HG03108 (cell line): ENCODE measurements around the gene PLRG1.

Experiments
- ATAC-seq: cut with Tn5 transposase; IDR thresholded peaks from one replicate; pipeline ENCODE4 v1.9.1; 2021; ENCODE audit warnings: moderate library complexity; ENCODE audit not compliant: unreplicated experiment

PLRG1 gene

GRCh38 chr4:154574311-154574710 lies 24.1 kb upstream of the PLRG1 start:
- ATAC-seq, result no peak

GRCh38 chr4:154573190-154573870 lies 23.1 kb upstream of the PLRG1 start:
- ATAC-seq, result no peak

GRCh38 chr4:154569584-154569983 lies 19.4 kb upstream of the PLRG1 start:
- no peak for ATAC-seq

DNA sequence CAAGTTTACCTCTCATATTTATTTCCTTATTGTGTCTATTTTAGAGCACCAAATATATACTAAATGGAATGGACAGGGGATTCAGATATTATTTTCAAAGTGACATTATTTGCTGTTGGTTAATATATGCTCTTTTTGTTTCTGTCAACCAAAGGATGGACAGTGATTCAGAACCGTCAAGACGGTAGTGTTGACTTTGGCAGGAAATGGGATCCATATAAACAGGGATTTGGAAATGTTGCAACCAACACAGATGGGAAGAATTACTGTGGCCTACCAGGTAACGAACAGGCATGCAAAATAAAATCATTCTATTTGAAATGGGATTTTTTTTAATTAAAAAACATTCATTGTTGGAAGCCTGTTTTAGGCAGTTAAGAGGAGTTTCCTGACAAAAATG lies 18.8 kb upstream of the PLRG1 start:
- no peak for ATAC-seq

DNA sequence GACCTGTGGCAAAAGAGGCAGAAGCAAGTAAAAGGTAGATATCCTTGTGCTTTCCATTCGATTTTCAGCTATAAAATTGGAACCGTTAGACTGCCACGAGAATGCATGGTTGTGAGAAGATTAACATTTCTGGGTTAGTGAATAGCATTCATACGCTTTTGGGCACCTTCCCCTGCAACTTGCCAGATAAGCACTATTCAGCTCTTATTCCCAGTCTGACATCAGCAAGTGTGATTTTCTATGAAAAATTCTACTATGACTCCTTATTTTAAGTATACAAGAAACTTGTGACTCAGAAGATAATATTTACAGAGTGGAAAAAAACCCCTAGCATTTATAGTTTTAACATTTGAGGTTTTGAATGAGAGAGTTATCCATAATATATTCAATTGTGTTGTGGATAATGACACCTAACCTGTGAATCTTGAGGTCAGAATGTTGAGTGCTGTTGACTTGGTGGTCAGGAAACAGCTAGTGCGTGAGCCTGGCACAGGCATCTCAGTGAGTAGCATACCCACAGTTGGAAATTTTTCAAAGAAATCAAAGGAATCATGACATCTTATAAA lies 16.5 kb upstream of the PLRG1 start:
- ATAC-seq, result no peak

DNA sequence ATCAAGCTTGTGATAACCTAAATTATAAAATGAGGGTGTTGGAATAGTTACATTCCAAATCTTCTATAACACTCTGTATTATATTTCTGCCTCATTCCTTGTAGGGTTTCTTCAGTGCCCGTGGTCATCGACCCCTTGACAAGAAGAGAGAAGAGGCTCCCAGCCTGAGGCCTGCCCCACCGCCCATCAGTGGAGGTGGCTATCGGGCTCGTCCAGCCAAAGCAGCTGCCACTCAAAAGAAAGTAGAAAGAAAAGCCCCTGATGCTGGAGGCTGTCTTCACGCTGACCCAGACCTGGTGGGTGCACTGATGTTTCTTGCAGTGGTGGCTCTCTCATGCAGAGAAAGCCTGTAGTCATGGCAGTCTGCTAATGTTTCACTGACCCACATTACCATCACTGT lies 15.5 kb upstream of the PLRG1 start:
- no peak for ATAC-seq

GRCh38 chr4:154564311-154564710 lies 14.1 kb upstream of the PLRG1 start:
- ATAC-seq, result no peak

GRCh38 chr4:154562697-154563254 lies 12.6 kb upstream of the PLRG1 start, which contains the start of gene FGB:
TSS of gene FGB (plus strand) at chr4:154563011. CDS start at chr4:154563019, 8 bp downstream.
- ATAC-seq, result no peak

DNA sequence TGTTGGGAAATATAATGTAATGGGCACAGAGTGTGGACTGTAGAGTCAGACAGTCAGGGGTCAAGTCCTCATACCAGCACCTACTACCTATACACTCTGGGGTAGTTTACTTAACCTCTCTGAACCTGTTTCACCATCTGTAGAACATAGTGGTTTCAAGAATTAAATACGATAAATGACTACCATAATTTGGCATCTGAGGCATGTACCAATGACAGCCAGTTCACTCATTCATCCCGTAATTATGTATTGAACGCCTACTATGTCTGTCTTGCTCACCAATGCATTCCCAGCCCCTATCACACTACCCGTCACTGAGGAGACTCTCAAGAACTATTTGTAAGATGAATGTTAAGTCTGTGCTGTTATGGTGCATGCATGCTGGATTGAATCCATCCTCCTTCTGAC lies 10.6 kb upstream of the PLRG1 start:
- no peak for ATAC-seq

- no peak for ATAC-seq
Measured at GRCh38 chr4:154560419-154560801, 10.2 kb upstream of the PLRG1 start.

DNA sequence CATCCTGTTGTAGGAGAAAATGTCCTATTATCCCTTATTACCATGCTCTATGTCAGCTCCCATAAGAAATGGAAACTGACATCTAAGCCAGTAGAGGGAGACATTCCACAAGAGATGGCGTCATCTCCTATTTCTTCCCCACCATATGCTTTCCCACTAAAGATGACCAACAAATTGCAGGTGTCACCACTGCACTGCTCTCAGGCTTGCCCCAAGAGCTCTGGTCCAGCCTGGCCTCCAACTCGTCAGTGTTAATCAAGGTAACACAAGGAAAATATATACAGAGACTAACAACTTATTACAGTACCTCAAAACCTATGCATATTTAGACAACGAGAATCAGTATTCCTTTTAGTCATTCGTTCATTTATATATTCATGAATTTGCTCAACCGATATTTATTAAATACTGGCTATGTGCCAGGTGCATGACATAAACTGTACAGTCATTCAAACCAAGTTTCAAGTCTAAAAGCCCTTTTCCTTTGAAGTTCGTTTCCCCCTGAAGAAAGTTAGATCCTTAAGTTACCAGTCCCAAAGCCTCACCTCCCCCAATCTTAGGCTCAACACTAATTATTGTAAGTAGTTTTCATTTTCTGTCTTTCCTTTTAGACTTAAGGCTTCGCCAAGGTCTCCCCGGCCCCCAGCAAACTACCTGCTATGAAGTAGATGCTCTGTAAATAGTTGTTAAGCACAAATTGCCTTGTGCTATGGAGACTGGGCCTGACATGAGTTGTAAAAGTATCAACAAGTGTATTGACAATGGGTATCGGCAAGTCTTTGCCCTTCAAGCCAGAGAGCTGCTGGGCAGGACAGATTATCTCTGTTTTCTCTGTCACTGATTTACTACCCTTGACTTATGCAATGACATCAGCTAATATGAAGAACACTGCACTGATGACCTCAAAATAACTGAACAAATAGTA lies 9.6 kb upstream of the PLRG1 start:
- ATAC-seq, result peak; percentile 51

- no peak for ATAC-seq
Measured at GRCh38 chr4:154559141-154559493, 8.9 kb upstream of the PLRG1 start.

- peak; percentile 47 for ATAC-seq
Measured at GRCh38 chr4:154551872-154552686, 1.9 kb upstream of the PLRG1 start.

DNA sequence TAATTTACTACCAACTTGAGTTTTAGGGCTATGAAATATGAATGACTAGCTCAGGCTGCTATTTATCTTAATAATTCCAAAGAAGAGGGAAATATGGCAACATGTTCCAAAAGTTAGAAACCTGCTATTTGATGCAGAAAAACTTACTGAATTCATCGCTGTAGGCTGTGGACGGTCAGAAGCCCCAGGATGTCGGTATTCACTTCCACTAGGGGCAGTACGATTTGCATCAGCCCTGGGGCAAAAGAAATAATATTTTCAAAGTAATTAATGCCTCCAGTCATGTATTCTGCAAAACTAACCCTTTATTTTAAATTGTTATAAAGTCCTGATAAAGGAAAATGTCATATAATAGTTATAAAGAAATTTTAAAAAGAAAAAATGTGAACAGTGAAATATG lies 4.5 kb downstream of the PLRG1 start:
- no peak for ATAC-seq

GRCh38 chr4:154542271-154542879 lies 7.8 kb downstream of the PLRG1 start:
- no peak for ATAC-seq

- ATAC-seq, result no peak
Measured at GRCh38 chr4:154534296-154534695, 15.9 kb downstream of the PLRG1 start.

DNA sequence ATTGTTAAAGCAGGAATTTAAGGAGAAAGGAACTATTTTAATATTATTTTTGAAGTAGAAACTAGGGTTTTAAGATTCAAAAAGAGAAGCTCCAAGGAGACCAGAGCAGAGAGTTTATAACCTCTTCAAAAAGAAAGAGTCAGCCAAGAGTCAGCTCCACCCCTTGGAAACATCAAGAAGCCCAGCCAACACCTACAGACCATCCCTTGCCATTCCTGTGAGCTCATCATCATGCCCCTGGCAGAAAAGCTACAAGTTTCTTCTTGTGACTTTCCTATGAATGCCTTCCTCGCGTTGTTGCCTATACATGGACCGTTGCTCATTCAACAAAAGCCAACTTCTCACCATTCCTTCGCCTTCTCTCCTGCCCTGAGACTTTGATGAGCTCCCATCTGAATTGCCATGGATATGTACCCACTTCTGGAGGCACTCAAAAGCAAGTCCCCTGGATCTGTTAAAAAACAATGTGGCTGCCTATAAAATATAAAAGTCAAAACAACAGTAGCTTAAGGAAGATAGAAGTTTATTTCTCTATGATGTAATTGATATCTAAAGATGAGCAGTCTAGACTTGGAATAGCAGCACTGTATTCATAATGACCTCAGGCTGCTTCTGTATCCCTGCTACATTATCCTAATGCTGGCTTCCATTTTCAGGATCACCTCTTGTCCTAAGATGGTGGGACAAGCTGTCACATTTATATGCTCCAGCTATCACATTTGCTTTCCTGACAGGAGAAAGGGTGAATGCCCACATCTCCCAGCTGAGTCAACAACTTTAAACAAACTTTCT lies 20.3 kb downstream of the PLRG1 start:
- ATAC-seq, result no peak

DNA sequence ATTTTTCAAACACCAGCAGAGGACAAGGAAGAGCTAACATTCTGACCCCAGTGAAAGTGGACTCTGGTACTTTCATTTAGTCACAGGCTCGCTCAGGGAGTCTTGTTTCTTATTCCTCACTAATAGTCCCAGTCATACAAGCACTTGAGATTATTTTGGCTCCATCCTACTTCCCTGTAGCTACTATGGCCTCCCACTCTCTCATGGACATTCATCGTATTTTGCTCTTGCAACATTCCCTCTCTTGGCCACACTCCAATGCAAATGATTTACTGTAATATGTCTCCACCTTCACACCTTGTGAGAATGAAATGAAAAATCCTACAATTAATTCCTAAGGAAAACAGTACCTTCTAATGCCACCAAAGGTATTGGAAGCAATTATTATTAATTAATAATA lies 21.3 kb downstream of the PLRG1 start:
- no peak for ATAC-seq

DNA sequence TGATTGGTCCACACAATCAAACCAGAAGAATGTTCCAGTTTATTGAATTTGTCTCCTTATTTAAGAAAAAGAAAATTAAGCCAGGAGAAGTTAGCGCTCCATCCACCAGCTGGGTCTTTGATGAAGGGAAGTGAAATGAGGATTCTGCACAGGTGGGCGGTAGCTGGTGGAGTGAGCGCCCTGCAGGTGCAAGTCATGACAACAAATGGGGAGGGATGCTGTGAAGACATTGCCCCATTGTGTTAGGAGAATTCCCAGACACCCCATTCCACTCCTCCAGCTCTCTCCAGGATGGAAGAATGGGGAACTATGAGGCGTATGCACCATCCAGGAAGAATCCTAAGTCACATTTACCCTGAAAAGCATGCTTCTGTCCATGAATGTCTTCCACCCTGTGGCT lies 22.9 kb downstream of the PLRG1 start:
- ATAC-seq, result no peak

DNA sequence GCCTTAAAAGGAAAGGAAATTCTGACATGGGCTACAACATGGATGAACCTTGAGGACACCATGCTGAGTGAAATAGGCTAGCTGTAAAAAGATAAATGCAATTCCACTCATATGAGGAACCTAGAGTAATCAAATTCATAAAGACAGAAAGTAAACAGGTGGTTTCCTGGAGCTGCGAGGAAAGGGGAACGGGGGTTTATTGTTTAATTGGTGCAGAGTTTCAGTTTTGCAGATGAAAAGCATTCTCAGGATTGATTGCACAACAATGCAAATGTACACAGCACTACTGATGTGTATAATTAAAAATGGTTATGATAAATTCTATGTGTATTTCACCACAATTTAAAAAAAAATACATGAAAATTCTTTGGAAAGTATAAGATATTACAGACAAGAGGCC lies 24.0 kb downstream of the PLRG1 start:
- ATAC-seq, result no peak
